ENCODE data around the gene ZNF223. TPM values are rescaled to one million over a fixed set of nuclear protein-coding genes. Genes with fewer than 3 reads are reported as not detected.

ZNF223 gene
- total and polyA plus RNA-seq, 9 of the 15 experiments (the other 6 are each of a cell fraction or from before 2014, with no cell fraction given) = 0.21 to 1.8 (median 0.71) TPM

GRCh38 chr19:44093931-44094765 is 42.3 kb downstream of the ZNF223 start, which contains the start of gene ZNF224 (continued):
- TF ChIP-seq ARID4B (CRISPR knock-in tag; IDR thresholded peaks at IDR 0.05) (peak; percentile 9; the same call in 1 of the 2 replicates), CXXC5 (CRISPR knock-in tag; IDR thresholded peaks at IDR 0.05) (peak; percentile 56), POLR2AphosphoS5 (IDR thresholded peaks at IDR 0.05; ENCODE audit: control insufficient read depth, insufficient read depth, low read depth, low read length) (peak; percentile 49; the same call in 1 of the 2 replicates), TAF1 (IDR thresholded peaks at IDR 0.05; ENCODE audit: control insufficient read depth, extremely low read depth, insufficient read depth, low read length, severe bottlenecking) (peak; percentile 52), CUX1 (CRISPR knock-in tag; IDR thresholded peaks at IDR 0.05) (no peak), SMC3 (conservative IDR thresholded peaks at IDR 0.05; ENCODE audit: insufficient read depth, low read depth, low read length) (0 out of 2 replicates have a peak, but pooled peaks have one; percentile 15), NRF1 (conservative IDR thresholded peaks at IDR 0.05 in 1 of 2, IDR thresholded peaks at IDR 0.05 in 1 of 2) (peak; percentile 65 to 67), SRF (CRISPR knock-in tag; IDR thresholded peaks at IDR 0.05) (0 out of 4 replicates have a peak, but pooled peaks of 1 of the 2 experiments have one; percentile 22), CCAR2 (IDR thresholded peaks at IDR 0.05; ENCODE audit: low read depth, low read length) (no peak), ZNF395 (CRISPR knock-in tag; IDR thresholded peaks at IDR 0.05) (peak; percentile 51; the same call in 1 of the 2 replicates), ZFP1 (CRISPR knock-in tag; IDR thresholded peaks at IDR 0.05) (no peak), CBX1 (IDR thresholded peaks at IDR 0.05; ENCODE audit: low read depth) (peak; percentile 59; the same call in 1 of the 2 replicates), ZNF766 (CRISPR knock-in tag; conservative IDR thresholded peaks at IDR 0.05) (peak; percentile 82), POLR2A (conservative IDR thresholded peaks at IDR 0.05) (peak; percentile 74)
